ENCODE data around the gene TRPM6.

DNA sequence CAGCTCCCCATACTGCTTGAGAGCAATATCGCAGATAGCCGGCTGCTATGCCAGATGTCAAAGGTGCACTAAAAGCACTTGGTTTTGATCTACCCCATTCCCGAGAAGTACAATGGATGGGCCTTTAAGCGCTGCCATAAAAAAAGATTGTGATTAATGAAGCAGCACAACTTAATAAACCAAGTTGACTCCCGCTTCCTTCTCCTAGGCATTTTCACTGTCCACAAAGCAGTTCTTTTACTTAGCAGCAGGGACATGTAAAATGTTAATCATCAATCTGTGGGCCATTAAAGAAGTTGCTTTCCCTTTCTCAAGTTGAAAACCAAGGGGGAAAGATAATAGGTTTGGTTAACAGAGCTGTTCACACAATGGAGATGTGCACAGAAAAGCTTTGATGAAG lies 176.4 kb downstream of the TRPM6 start:
- TF ChIP-seq CTCF (IDR thresholded peaks at IDR 0.05), result no peak
- no peak for TF ChIP-seq ZFX (IDR thresholded peaks at IDR 0.05; ENCODE audit: borderline replicate concordance)

Measured in 22Rv1 (cell line).